ENCODE data around the gene RBSN.

Gene RBSN

DNA sequence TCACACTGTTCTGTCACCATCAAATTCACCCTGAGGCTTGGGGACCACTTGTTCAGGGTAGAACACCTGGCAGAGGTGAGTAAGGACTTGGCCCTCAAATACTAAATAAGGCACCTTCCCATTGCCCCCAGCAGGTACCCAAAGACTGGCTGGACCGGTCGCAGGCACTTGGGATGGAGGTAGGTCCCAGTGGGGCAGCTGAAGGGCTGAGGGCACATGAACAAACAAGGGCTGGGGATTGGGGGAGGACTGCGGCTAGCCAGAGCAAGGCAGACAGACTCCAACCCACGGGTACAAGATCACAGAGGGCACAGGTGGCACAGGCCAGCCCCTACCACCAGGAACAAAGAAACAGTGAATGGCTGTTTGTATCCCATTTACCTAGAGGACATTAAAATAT lies 35.7 kb downstream of the RBSN start:
- H3K36me3 ChIP-seq (ENCODE audit: control insufficient read depth, insufficient read depth, low read length), result peaks cover 38% of the 10 kb centered on the region
- no peak overlapping the region for H3K4me3 ChIP-seq (ENCODE audit: extremely low read depth, insufficient read depth, low read length, poor library complexity, severe bottlenecking)
- peaks cover 6% of the 10 kb centered on the region for H3K4me1 ChIP-seq (ENCODE audit: control insufficient read depth, insufficient read depth, low read length, poor library complexity, severe bottlenecking)
- WGBS, 2 experiments (ENCODE audit: insufficient coverage in 2 of 2), result 96% methylated on average over 4 of the region's 4 CpGs; no CpG with 5 or more reads in 1 of the 2 experiments
- H3K9me3 ChIP-seq (ENCODE audit: control insufficient read depth, low read length), result no peaks in the 10 kb centered on the region
- H3K27ac ChIP-seq (ENCODE audit: low read depth, low read length, severe bottlenecking), result no peak overlapping the region

DNA sequence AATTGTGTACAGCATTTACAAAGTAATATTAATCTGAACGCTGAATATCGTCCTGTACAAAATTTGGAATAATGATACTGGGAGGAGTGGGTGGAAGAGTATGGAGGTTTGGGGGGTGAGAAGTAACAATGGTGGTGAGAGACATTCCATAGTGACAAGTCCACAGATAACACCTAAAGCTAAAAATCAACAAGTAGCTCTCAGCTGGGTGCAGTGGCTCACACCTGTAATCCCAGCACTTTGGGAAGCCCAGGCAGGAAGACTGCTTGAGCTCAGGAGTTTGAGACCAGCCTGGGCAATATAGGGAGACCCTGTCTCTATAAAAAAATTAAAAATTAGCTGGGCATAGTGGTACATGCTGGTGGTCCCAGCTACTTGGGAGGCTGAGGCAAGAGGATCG lies 38.9 kb downstream of the RBSN start:
- peaks cover 68% of the 10 kb centered on the region for H3K36me3 ChIP-seq (ENCODE audit: control insufficient read depth, insufficient read depth, low read length)
- WGBS, 2 experiments (ENCODE audit: insufficient coverage in 2 of 2), result 100% methylated on average over 1 to 2 of the region's 3 CpGs

DNA sequence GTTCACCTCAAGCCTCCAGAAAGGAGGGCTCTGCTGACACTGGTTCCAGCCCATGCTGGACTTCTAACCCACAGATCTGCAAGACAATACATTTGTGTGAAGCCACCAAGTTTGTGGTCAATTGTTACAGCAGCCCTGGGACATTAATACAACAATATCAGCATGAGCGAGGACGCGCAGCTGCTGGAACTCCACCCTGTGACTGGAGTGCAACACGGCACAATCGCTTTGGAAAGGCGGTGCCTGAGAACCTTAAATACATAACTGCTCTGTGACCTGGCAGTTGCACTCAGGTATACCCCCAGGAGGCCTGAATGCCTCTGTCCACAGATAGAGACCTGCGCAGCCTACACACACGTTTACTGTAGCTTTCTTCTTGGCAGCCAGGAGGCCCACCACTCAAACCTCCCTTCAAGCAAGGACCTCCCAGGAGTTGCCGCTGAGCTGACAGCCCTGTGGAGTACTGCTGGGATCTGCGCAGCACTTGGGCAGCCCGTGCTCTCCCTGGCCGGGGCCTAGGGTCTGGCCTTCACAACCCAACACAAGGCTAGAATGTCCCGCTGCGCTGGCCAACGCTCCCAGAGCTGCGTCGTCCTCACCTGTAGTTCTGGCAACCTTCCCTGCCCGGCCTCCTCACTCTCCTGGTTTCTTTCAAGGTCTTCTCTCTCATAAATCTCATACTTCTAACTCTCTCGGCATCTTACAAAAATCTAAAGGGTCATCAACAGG lies 42.1 kb downstream of the RBSN start:
- no peaks in the 10 kb centered on the region for H3K4me1 ChIP-seq (ENCODE audit: control insufficient read depth, insufficient read depth, low read length, poor library complexity, severe bottlenecking)
- no peak overlapping the region for H3K4me3 ChIP-seq (ENCODE audit: extremely low read depth, insufficient read depth, low read length, poor library complexity, severe bottlenecking)
- peaks cover 80% of the 10 kb centered on the region for H3K36me3 ChIP-seq (ENCODE audit: control insufficient read depth, insufficient read depth, low read length)
- 98% methylated on average over 17 to 18 of the region's 19 CpGs for whole genome bisulfite sequencing, 2 experiments (ENCODE audit: insufficient coverage in 2 of 2)
- no peak overlapping the region for H3K27ac ChIP-seq (ENCODE audit: low read depth, low read length, severe bottlenecking)
- no peaks in the 10 kb centered on the region for H3K9me3 ChIP-seq (ENCODE audit: control insufficient read depth, low read length)

More for the DNA sequence above, 38.9 kb downstream of the RBSN start:
- Histone ChIP-seq H3K9me3 (ENCODE audit: control insufficient read depth, low read length) (no peaks in the 10 kb centered on the region), H3K27ac (ENCODE audit: low read depth, low read length, severe bottlenecking) (no peak overlapping the region), H3K4me1 (ENCODE audit: control insufficient read depth, insufficient read depth, low read length, poor library complexity, severe bottlenecking) (peaks cover 6% of the 10 kb centered on the region), H3K4me3 (ENCODE audit: extremely low read depth, insufficient read depth, low read length, poor library complexity, severe bottlenecking) (no peak overlapping the region)

DNA sequence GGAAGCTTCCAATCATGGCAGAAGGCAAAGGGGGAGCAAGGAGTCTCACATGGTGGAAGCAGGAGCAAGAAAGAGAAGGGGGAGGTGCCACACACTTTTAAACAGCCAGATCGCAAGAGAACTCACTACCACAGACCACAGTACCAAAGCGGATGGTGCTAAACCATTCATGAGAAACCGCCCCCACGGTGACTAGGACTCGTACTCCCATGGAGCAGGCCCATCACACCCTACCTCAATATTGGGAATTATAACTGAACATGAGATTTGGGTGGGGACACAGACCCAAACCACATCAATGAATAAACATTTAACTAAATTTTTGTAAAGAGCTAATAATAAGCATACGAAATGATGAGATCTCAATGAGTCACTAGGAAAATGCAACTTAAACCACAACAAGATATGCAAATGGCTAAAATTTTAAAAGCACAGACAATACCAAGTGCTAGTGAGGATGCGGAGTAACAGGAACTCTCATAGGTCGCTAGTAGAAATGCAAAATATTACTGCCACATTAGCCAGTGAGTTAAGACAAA lies 43.9 kb downstream of the RBSN start:
- peaks cover 88% of the 10 kb centered on the region for H3K36me3 ChIP-seq (ENCODE audit: control insufficient read depth, insufficient read depth, low read length)
- WGBS, 2 experiments (ENCODE audit: insufficient coverage in 2 of 2), result 95 to 100% methylated on average over 1 to 4 of the region's 8 CpGs

DNA sequence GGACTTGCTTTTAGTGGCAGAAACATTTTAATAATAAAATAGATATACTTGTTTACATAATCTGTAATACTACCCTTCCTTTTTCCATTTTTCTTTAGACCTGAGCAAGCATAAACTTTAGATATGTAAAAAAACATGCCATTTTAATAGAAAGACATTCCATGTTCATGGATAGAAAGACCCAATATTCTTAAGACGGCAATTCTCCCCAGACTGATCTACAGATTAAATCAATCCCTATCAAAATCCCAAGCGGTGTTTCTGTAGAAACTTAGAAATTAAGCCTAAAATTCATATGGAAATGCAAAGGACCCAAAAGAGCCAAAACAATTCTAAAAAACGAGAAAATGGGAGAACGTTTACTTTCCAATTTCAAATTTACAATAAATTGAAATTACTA lies 45.4 kb downstream of the RBSN start:
- Histone ChIP-seq H3K4me3 (ENCODE audit: extremely low read depth, insufficient read depth, low read length, poor library complexity, severe bottlenecking) (no peak overlapping the region), H3K4me1 (ENCODE audit: control insufficient read depth, insufficient read depth, low read length, poor library complexity, severe bottlenecking) (no peaks in the 10 kb centered on the region), H3K36me3 (ENCODE audit: control insufficient read depth, insufficient read depth, low read length) (peaks cover 88% of the 10 kb centered on the region), H3K27ac (ENCODE audit: low read depth, low read length, severe bottlenecking) (no peak overlapping the region), H3K9me3 (ENCODE audit: control insufficient read depth, low read length) (no peaks in the 10 kb centered on the region)
- 100% methylated on average over 1 of the region's 4 CpGs; no CpG with 5 or more reads in 1 of the 2 experiments for WGBS, 2 experiments (ENCODE audit: insufficient coverage in 2 of 2)

More for the DNA sequence above, 43.9 kb downstream of the RBSN start:
- no peak overlapping the region for H3K27ac ChIP-seq (ENCODE audit: low read depth, low read length, severe bottlenecking)
- no peaks in the 10 kb centered on the region for H3K9me3 ChIP-seq (ENCODE audit: control insufficient read depth, low read length)
- no peak overlapping the region for H3K4me3 ChIP-seq (ENCODE audit: extremely low read depth, insufficient read depth, low read length, poor library complexity, severe bottlenecking)
- H3K4me1 ChIP-seq (ENCODE audit: control insufficient read depth, insufficient read depth, low read length, poor library complexity, severe bottlenecking), result no peaks in the 10 kb centered on the region

DNA sequence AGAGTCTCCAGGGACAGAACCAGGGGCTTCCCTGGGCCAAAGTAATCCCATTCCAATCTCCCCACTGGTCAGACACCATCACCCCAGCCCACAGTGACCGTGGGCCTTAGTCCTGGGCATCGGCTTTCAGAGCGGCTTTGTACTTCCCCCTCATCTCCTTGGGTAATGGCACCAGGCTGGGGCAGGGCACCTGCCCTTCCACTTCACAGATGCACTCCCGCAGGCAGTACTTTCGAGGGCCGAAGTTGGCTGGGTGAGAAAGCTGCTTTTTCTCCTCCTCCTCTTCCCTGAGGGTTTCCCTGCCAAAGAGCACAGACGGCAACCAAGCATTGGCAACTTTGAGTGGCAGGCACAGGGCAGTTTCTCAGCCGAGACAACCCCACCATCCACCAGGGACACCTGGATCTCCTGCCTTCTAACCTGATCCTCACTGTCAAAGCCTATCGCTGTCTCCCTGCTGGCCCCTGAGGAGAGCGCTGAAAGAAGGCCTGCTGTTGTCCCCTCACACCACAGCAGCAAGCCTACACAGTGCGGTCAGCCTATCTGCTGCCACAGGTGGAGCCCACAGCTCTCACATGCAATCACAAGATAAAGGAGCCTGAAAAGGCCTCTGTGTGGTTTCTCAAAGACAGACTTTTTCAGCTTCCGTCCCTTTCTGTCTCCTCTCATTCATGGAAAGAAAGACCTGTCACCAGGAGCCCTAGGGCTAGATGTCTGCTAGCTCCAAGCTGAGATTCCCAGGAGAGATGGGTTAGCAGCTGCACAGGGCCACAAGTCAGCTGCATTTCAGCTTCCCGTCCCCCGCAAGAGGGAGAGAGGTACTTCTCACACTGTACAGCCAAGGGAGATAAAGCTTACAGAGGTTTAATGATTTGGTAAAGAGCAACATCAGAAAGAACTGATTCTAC lies 46.4 kb downstream of the RBSN start:
- H3K27ac ChIP-seq (ENCODE audit: low read depth, low read length, severe bottlenecking), result no peak overlapping the region
- peaks cover 88% of the 10 kb centered on the region for H3K36me3 ChIP-seq (ENCODE audit: control insufficient read depth, insufficient read depth, low read length)
- 88 to 96% methylated on average over 13 of the region's 14 CpGs for WGBS, 2 experiments (ENCODE audit: insufficient coverage in 2 of 2)
- H3K9me3 ChIP-seq (ENCODE audit: control insufficient read depth, low read length), result no peaks in the 10 kb centered on the region
- no peaks in the 10 kb centered on the region for H3K4me1 ChIP-seq (ENCODE audit: control insufficient read depth, insufficient read depth, low read length, poor library complexity, severe bottlenecking)
- no peak overlapping the region for H3K4me3 ChIP-seq (ENCODE audit: extremely low read depth, insufficient read depth, low read length, poor library complexity, severe bottlenecking)

DNA sequence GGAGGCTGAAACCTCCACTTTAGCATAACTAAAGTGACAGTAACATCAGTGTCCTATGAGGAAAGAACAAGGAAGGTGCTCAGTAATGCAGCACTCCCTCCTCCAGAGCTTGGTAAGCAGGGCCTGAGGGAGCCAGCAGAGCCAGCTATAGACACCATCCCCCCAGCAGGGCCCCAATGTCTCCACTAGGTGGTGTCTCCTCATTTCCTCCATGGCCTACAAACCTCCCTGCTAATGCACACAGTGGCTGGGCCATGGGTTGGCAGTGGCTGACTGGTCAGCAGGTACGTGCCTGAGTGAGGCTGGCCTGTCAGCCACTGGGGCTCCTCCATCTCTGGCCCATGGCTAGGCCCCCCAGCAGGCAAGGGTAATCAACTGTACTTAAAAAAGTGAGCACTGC lies 47.4 kb downstream of the RBSN start:
- H3K36me3 ChIP-seq (ENCODE audit: control insufficient read depth, insufficient read depth, low read length), result peaks cover 88% of the 10 kb centered on the region
- no peak overlapping the region for H3K27ac ChIP-seq (ENCODE audit: low read depth, low read length, severe bottlenecking)
- H3K4me3 ChIP-seq (ENCODE audit: extremely low read depth, insufficient read depth, low read length, poor library complexity, severe bottlenecking), result no peak overlapping the region
- no peaks in the 10 kb centered on the region for H3K4me1 ChIP-seq (ENCODE audit: control insufficient read depth, insufficient read depth, low read length, poor library complexity, severe bottlenecking)
- WGBS, 2 experiments (ENCODE audit: insufficient coverage in 2 of 2), result 57 to 75% methylated on average over 1 of the region's 1 CpG
- no peaks in the 10 kb centered on the region for H3K9me3 ChIP-seq (ENCODE audit: control insufficient read depth, low read length)

DNA sequence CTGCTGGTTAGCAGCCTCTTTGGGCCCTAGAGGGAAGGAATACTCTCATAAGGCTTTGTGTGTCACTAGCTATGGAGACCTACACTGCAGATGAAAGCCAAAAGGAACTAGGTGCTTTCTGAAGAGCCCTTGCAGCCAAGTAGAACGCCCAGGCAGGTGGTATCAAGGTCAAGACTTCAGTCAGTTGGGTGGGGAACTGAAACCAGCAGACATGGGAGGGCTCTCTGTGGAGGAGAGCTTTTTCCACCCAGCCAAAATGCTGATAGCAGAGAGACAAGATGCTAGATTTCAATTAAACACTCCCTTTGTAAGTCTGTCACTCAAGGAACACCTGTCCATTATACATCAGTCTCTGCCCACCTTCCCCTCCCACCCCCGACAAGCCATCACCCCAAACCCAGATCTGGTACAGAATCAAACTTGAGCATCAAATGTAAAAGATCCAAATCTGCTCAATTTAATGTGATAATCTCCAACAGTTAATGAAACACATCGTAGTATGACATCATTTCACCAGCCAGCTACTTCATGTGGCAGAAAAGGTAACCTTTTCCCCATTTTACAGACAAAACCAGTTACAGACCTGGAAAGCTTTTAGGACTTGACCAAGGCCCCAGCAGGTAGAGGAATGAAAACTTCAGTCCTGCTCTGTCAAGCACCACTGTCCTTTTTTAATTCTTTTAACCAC lies 48.4 kb downstream of the RBSN start:
- H3K9me3 ChIP-seq (ENCODE audit: control insufficient read depth, low read length), result no peaks in the 10 kb centered on the region
- H3K4me3 ChIP-seq (ENCODE audit: extremely low read depth, insufficient read depth, low read length, poor library complexity, severe bottlenecking), result no peak overlapping the region
- H3K27ac ChIP-seq (ENCODE audit: low read depth, low read length, severe bottlenecking), result no peak overlapping the region
- H3K36me3 ChIP-seq (ENCODE audit: control insufficient read depth, insufficient read depth, low read length), result peaks cover 91% of the 10 kb centered on the region
- no peaks in the 10 kb centered on the region for H3K4me1 ChIP-seq (ENCODE audit: control insufficient read depth, insufficient read depth, low read length, poor library complexity, severe bottlenecking)
- WGBS, 2 experiments (ENCODE audit: insufficient coverage in 2 of 2), result 95 to 96% methylated on average over 3 of the region's 3 CpGs

DNA sequence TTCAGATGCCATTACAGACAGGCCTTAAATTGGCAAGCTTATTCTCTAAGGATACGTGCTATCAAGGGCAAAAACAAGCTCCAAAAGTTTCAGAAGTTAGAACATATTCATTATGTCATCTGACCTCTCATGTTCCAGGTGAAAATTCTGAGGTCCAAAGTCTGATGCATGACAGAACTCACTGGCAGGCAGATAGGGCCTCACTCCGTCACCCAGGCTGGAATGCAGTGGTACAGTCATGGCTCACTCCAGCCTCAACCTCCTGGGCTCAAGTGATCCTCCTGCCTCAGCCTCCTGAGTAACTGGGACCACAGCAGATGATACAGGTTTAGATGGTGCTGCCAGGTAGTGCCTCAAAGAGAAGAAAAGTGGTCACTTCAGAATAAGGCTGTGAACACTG lies 49.4 kb downstream of the RBSN start:
- Histone ChIP-seq H3K27ac (ENCODE audit: low read depth, low read length, severe bottlenecking) (no peak overlapping the region), H3K9me3 (ENCODE audit: control insufficient read depth, low read length) (no peaks in the 10 kb centered on the region), H3K4me3 (ENCODE audit: extremely low read depth, insufficient read depth, low read length, poor library complexity, severe bottlenecking) (no peak overlapping the region), H3K36me3 (ENCODE audit: control insufficient read depth, insufficient read depth, low read length) (peaks cover 91% of the 10 kb centered on the region), H3K4me1 (ENCODE audit: control insufficient read depth, insufficient read depth, low read length, poor library complexity, severe bottlenecking) (no peaks in the 10 kb centered on the region)
- 92 to 94% methylated on average over 2 of the region's 2 CpGs for WGBS, 2 experiments (ENCODE audit: insufficient coverage in 2 of 2)

DNA sequence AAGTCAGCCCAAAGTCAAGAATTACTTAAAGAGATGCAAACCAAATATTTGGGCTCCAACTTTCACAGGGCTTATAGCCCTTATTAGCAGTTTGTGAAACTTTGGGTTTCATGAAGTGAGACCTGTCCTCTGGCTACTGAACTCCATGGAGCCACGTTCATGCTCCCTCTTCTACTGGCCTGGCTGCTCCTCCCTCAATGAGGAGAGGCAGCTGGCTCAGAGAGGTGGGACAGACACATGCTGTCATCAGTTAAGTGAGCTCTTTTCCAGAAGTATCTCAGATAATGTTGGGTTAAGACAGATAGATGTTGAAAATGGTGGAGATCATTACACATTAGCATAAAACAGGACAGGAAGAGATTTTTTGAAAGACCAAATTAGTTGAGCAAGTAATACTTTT lies 53.3 kb downstream of the RBSN start:
- Histone ChIP-seq H3K4me3 (ENCODE audit: extremely low read depth, insufficient read depth, low read length, poor library complexity, severe bottlenecking) (no peak overlapping the region), H3K27ac (ENCODE audit: low read depth, low read length, severe bottlenecking) (no peak overlapping the region), H3K9me3 (ENCODE audit: control insufficient read depth, low read length) (no peaks in the 10 kb centered on the region), H3K36me3 (ENCODE audit: control insufficient read depth, insufficient read depth, low read length) (peaks cover 98% of the 10 kb centered on the region), H3K4me1 (ENCODE audit: control insufficient read depth, insufficient read depth, low read length, poor library complexity, severe bottlenecking) (peaks cover 4% of the 10 kb centered on the region)
- 89 to 100% methylated on average over 1 of the region's 1 CpG for WGBS, 2 experiments (ENCODE audit: insufficient coverage in 2 of 2)

All from mesodermal cell (in vitro differentiated cells).